HS-5 (cell line): ENCODE measurements around the gene HSFX4.
"Not testable (repeated sequence)": the region's sequence is repeated elsewhere in the genome, so short reads cannot be mapped to it uniquely, and the experiment has no call there.

ENCODE experiments used
- DNase-seq: peaks from one replicate; pipeline ENCODE4 v3.0.0-alpha.2; 2012; ENCODE audit warnings: low read depth

HSFX4 gene

DNA sequence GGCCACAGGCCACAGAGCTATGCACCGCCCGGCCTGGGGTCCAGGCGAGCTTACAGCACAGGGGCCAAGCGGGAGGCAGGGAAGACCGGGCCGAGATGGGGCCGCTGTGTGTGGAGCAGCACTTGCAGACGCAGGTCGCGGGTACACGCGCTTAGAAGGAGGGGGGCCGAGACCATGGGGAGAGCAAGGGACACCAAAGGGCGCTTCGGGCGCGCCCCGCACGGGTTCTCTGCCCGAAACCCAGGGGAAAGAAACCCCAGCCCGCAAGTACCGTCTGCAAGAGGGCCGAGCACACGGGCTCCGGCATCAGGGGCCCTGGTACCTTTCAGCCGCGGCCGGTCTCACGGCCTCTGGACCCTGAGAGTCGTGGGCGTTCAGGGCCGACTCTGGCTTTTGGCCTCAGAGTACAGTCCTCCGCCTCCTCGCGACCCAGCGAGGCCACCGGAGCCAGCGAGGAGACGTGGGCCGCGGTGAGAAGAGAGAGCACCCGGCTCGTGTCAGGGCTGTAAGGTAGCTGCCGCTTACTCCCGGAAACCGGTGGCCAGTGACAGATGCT is 8.6 kb downstream of the HSFX4 start:
- DNase-seq = no peak

DNA sequence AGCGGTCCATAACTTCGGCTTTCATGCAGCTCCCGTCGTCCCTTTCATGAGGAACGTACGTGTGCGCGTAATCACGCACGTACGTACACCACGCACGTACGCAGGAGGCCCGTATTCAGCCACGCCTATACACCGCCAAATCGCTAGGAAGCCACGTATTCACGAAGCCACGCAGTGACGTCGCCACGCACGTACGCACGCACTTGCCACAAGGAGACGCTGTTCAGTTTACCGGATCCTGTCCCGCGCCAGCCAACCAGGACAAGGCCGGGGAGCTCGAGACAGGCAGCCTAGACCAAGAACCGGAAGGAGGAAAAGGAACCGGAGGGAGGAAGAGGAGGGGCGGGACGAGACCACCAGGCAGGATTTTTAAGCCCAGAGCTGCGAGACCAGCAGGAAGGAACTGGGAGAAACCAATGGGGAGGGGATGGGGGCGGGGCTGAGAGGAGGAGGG is 9.1 kb downstream of the HSFX4 start, which contains the start of gene EOLA2:
TSS of gene EOLA2 (minus strand) at position 65 of the 454 bp plus-strand sequence. CDS start 4,617 bp downstream, outside the sequence.
- DNase-seq = peak; percentile 87

DNA sequence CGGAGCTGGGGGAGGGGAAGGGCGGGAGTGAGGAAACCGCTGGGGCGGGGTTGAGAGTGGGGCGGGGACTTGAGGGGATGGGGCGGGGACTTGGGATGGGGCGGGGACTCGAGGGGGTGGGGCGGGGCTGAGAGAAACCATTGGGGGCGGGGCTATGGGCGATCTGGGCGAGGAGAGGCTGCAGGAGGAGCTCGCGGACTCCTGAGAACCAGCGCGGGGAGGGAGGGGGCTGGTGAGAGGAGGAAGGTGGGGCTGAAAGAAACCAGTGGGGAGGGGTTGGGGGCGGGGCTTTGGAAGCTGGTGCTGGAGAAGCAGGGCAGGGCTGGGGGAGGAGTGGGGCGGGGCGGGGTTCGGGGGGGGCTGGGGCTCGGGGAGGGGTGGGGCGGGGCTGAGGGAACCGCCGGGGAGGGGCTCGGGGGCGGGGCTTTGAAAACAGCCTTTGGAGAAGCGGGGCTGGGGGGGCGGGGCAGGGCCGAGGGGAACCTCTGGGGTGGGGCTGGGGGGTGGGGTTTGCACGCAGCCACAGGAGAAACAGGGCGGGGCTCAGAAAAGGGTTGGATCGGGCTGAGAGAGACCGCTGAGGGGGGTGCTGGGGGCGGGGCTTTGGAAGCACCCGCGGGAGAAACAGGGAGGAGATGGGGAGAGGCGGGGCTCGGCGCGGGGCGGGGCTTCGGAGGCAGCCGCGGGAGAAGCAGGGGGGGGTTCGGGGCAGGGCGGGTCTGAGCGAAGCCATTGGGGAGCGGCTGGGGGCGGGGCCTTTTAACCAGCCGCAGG is 9.7 kb downstream of the HSFX4 start:
- peak; percentile 38 for DNase-seq

DNA sequence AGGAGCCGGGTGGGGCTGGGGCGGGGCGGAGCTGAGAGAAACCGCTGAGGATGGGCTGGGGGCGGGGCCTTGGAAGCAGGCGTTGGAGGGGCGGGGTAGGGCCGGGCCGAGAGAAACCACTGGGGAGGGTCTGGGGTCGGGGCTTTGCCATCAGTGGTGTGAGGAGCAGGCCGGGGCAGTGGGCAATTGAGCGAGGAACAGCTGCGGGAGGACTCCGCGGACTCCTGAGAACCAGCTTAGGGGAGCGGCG is 10.2 kb downstream of the HSFX4 start:
- no peak for DNase-seq

DNA sequence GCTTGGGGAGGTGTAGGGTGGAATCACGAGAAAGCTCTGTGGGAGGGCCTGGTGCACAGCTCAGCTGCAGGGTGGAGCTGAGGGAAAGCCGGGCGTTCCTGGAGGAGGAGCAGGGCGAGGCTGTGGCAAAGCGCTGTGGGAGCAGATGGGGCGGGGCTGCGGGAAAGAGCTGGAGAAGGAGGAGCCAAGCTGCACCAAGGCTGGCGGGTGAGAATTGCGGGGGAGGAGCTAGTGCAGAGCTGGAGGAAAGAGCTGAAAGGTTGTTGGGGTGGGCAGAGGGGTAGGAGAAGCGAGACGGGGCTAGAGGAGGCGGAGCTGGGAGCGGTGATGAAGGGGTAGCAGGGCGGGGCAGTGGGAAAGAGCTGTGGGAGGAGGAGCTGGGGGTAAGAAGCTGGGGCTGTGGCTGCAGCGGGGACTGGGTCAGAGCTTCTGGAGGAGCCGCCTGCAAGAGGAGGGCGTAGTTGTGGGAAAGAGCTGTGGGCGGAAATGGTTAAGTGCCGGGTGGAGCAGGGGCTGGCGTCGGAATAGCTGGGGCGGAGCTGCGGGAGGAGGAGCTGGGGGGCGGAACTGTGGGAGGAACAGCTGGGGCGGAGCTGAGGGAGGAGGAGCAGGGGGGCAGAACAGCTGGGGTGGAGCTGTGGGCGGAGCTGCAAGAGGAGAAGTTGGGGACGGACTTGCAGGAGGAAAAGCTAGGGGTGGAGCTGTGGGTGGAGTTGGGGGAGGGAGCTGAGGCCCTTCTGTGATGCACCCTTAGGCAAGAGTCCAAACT is 10.7 kb downstream of the HSFX4 start:
- DNase-seq = peak; percentile 81

DNA sequence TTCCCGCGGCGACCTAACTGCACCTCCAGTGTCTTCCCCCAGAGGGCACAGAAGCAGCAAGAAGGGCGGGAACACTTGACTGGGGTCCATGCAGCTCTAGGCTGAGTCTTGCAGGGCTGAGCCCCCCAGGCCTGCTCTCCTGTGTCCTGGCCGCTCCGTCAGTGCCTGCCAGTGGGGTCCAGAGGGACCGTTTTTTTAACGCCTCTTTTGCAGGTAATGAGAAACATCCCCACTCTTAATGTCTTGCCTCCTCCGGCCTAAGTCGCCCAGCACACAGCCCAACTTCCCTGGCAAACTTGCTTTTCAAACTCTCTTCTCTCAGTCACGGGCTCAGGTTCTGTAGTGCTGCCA is 11.3 kb downstream of the HSFX4 start:
- DNase-seq = not testable (repeated sequence)

DNA sequence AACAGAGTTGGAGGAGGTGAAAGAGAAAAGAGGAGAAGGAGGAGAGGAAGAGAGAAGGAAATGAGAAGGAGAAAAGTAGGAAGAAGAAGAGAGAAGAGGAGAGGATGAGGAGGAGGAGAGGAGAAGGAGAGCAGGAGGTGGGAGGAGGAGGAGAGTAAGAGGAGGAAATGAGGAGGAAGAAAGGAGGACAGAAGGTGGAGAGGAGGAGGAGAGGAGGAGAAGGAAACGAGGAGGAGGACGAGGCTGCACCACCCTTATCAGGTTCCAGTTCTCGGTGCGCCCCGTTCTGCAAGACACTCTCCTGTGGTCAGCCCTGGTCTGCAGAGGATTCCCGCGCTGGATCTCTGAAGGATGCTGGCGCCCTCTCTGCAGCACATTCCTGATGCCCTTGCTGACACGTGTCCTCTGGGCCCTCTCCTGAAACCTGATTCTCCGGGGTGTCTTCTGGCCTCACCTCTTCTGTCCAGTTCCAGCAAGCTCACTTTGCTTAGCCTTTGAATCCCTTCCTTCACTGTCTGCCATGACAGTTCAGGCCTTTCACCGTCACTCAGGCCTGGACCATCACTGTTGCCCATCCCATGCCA is 15.8 kb downstream of the HSFX4 start:
- DNase-seq = not testable (repeated sequence)

DNA sequence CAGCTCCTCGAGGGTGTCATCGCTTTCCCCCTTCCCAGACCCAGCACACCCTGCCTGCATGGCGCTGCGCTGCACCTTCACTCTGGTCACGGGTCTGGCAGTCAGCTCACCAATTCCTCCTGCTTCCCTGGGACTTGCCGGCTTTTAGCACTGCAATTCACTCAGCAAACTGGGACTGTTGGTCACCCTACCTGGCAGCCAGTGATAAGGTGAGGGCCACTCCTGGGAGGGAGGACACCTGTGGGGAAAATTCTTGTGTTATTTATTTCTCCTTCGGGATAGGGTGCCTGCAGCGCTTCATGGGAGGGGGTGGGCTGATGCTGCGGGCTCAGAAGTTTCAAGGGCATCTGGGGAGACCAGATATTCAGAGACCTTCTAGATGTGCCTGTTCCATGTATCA is 16.4 kb downstream of the HSFX4 start:
- not testable (repeated sequence) for DNase-seq

DNA sequence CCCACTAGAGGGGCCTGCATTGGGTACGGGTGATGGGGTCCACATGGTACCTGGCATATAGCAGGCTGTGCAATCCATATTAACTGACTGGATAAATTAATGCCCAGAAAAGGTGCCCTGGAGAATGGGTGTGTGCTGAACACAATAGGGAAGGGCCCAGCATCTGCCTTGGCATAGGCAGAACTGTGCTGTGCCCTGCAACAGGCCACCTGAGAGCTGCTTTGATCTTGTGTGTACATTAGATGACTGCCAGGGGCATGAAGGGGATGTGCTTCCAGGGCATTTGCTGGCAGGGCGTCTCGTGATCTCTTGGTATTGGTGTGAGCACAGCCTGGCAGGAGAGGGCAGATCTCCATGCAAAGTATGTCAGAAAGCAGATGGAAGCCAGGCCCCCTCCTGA is 17.6 kb downstream of the HSFX4 start:
- DNase-seq = not testable (repeated sequence)

DNA sequence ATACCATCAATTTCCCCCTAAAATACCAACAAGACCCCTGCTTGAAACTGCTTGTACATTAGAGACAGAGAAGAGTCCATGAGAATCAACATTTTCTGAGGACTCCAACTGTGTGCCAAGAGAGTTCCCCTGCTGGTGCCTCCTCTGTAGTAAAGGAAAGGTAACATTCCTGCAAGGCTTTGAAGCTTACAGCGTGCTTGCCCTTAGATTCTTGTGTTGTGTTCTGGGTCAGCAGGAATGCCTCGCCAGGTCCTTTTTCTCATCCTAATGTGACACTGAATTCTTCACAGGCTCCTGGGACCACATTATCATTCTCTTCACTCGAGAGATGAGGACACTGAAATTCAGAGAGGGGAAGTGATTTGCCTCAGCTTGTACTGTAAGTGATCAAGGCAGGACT is 18.6 kb downstream of the HSFX4 start:
- no peak for DNase-seq

DNA sequence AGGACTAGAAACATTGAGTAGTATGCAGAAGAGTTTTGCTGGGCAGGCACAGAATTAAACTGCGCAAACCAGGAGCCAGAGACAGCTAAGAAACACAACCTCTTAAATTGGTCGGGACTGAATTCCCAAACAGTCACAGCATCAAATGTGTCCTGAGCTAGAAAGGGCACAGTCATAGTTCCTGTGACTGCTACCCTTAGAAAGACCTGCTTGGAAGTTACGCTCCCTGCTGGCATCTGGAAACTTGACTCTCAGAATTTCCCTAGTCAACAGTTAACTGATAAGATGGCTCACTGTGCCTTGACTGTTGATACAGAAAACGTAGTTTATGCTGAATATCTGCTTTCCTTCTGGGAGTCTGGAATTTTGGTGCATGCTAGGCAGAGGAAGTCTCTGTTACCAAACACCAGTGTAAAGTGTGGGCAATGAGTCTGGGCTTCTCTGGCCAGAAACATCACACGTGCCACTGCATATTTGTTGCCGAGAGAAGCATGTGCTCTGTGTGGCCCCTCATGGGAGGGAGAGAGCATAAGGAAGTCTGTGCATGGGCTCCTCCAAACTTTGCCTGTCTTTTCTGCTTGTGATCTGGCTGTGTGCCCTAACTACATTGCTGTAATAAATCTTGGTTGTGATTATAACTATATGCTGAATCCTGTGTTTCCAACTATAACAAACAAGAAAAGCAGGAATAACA is 20.5 kb downstream of the HSFX4 start:
- DNase-seq = no peak

DNA sequence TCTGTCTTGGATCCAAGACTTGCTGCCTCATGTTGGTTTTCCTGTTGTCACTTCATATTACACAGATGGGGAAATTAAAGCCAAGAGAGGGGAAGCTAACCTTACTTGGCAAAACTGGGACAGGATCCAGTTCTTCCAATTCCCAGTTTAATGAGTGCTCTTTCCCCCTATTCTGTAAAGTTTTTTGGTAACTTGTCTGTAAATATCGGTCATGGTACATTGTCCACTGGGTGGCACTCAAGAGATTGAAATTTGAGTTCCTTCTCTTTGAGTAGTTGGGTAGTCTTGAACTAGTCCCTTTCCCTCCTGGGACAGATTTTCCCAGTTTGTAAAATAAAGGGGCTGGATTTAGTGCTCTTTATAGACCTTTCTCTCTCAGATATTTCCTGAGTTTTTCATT is 21.3 kb downstream of the HSFX4 start:
- no peak for DNase-seq

DNA sequence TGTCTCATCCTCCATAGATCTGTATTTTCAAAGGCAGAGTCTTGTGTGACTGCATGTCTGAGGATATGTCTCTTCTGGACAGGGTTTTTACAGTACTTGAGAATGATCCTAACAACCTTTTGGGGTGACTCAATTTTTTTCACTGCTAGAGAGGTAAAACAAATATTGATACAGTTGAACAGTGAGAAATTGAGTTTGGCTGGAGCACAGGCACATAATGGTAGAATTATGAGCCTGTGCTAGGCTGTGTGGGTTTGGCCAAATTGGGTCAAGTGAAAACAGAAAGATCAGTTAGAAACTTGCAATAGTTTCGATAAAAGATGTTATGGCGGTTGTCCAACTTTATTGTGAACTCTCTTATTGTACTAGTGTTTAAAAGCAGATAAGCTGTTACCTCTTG is 32.2 kb downstream of the HSFX4 start:
- no peak for DNase-seq

DNA sequence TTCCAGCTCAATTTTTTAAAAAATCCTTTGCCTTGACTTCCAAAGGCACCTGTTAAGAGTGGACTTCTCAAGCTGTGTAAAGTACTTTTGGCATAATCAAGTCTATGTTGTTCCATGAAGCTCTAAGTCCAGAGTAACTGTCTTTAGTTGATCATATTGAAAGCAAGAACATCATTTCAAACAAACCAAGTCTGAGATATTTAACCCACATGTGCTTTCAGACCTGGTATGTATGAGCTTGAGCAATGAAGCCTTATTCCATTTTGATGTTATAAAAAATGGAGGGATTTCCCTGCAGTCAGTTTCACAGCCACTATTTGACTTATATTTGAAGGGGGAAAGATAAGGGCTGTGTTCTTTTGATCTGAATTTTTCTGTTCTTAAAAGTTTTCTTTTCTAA is 32.6 kb downstream of the HSFX4 start:
- DNase-seq = no peak

DNA sequence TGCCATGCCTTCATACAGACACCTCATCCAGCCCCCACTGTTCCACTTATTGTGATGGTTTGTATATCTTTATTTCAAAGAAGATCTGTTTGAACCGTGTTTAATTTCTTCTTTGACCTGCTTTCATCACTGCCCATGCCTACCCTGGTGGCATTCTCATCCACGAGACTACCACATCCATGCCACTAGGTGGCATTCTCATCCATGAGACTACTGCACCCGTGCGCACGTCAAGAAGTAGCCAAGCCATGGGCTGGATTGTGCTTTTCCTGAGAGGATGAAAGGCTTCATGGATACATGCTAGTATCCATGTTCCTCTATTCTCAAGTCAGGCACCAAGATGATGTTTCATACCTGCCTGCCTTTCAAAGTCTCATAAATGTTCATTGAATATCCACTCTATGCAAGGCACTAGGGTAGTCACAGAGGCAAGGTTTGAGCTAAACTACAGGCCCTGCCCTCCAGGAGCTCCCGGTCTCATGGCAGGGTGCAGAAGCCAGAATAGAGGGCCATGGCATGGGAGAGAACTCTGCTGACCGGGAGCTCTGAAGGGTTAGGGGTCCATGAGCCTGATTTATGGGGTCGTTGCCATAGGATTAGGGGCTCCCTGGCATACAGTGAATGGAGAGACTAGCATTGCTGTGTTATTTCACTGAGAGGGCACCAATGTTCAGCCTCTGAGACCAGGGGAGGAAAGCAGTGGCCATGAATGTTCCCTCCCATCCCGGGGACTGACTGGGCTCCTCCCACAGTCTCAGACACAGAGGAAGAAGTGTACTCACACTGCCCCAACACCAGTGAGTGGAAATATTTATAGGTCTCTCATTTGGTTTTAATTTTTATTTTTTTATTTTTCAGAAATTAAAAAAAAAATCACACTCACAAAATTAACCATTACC is 33.7 kb downstream of the HSFX4 start:
- DNase-seq = no peak

DNA sequence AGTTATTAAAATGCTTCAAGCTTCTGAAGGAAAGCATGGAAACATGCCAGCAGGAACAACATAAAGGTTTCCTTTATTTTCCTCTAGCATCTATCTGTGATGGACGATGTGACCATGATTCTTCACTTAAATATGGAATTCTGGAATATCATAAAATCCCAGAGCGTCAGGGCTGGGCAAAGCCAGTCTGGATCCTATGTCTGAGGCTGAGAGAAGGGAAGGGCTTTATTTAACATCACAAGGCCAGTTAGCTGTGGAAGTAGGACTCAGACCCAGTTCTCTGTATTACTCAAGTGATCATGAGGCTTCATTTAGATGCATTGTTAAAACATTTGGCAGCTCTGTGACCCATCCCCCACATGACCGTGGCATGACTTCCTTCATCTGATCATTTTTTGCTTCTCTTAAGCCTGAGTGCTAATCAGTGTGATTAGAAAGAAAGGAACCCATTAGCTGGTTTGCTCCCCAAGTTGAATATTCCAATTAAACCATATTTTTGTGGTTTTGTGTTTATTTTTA is 49.8 kb downstream of the HSFX4 start:
- DNase-seq = no peak
